NCI-H69 (cell line): ENCODE results near the gene WDTC1.

Experiments
- DNase-seq: peaks from one replicate; lab custom pipeline; 2025; lab: John Stamatoyannopoulos, UW

The WDTC1 gene

DNA sequence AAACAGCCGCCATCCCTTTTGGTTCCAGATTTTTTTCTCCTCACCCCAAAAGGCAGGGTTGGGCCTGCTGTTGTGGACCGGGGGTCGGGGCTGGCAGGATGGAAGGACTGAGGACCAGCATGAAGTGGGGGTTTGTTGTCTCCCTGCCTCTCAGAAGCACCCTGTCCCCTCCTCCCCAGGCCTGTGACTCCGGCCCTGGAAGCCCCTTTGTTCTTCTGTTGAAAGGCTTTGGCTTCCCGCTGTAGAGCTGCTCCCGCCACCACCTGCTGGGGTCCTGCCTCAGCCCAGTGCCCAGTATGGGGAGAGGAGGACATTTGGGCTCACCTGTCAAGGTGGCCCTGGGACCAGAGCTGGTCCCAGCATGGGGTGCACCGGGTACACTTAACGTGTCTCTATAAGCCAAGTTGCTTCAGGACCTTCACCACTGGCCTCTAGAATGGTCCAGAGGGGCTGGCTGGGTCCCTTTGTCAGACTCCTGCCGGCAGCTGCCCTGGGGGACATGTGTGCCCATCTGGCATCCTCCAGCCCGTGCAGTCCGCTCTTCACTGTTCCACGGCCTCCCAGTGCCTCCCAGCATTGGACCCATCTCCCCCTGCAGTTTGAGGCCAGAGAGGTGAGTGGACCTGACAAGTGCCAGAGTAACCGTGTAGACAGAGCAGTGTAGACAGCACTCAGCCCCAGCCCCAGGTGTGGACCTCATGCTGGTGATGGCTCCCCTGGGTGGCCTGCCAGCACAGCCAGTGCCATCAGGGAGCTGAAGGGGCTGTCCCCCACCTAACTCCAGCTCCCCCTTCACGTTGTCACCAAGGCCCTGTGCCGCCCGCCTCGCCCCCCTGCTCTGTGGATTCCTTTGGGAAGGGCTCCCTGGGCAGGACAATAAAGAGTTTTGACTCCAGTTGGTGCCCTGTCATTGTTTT, 101.3 kb downstream of the WDTC1 start:
- no peak for DNase-seq

DNA sequence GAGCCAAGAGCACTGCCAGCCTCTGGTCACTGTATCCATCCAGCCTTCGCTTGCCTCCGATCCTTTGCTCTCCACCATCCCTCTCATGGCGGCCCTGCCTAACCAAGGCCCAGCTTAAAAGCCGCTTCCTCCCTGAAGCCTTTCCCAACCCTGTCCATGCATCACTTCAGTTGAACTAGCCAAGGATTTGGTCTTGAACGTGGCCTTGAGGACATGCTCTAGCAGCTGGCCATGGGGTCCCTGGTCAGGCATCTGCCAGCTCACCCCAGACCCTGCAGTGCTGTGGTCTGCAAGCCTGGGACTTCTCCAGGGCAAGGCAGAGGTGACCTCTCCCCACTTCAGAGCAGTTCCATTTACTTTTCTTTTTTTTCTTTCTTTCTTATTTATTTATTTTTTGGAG, 102.3 kb downstream of the WDTC1 start:
- no peak for DNase-seq

DNA sequence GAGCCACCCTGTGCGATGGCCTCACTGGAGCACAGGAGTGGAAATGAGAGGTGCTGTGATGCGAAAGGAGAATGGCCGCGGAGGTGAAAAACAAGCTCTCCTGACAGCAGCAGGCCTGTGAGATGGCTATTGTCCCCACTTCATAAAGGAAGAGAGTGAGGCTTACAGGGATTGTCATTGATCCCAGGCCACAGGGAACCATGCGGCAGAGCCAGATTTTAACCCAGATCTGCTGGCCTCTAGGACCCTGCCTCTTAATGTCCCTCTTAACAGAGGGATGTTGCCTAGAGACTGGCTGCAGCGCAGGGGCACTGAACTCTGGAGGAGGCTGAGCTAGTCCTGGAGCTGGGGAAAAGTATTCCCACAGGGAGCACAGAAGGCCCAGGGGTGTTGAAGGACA, 104.3 kb downstream of the WDTC1 start:
- no peak for DNase-seq

DNA sequence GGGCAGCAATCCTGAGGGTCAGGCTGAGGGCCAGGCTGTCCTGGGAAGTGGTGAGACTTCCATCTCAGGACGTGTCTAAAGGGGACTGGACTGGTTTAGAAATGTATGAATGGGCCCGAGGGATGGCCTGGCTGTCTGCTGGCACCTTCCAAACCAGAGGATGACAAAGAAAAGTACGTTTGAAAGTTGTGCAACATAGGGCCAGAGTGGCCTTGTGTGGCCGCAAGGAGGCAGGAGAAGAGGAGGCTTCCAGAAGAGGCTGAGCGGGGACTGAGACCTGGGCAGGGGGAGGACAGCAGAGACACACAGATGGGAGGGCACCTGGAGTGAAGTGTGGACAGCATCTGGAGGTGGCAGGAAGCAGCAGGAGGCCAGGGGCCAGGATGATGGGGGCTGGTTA, 104.8 kb downstream of the WDTC1 start:
- DNase-seq: no peak

DNA sequence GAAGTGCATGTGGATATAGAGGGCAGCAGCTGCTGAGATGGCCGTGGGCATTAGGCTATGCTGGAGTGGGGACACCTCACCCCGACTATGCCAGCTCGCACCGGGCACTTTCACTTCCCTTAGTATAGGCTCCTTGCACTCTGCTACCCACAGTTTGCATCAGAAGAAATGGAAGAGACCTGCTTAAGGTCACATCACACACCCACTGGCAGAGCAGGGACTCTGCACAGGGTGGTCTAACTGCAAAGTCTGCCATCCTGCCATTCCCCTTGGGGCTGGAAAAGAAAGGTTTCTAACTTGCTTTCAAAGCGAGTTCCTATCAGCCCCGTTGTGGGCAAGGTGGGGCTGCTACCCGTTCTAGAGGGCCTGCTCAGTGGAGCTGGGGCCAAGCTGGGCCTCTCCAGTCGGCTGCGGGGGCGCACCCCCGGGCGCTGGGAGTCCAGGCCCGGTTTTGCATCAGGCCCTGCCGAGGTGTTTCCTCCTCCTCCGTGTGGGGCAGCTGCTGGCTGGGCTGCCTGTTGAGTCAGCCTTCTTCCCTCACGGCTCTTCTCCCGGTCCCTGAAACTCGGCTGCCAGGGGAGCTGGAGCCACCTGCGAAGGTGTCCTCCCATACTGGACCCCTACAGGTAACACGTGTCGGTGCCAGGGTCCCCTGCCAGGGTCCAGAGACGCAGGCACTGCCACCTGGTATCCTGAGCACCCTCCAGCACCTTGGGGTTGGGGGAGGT, 107.3 kb downstream of the WDTC1 start, which contains the start of gene SYTL1:
Gene SYTL1, plus strand, starts transcription at position 498 of the 728 bp plus-strand sequence. CDS start 3,313 bp downstream, outside the sequence.
- peak; percentile 82 for DNase-seq

DNA sequence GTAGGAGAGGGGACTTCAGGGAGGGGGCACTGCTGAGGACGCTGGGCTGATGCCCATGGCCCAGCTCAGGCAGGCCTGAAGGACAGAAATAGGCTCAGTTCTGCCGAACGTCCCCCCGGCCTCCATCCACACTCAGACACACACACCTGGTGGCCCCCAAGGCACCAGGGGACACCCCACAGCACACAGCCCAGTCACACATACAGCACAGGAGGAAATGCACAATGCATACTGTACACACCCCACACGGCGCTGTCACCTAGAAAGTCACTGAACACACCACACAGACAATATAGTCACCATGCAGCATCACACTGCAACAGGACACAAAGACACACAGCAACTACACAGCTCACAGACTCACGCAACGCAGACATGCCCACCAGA, 108.0 kb downstream of the WDTC1 start:
- DNase-seq: peak; percentile 33

DNA sequence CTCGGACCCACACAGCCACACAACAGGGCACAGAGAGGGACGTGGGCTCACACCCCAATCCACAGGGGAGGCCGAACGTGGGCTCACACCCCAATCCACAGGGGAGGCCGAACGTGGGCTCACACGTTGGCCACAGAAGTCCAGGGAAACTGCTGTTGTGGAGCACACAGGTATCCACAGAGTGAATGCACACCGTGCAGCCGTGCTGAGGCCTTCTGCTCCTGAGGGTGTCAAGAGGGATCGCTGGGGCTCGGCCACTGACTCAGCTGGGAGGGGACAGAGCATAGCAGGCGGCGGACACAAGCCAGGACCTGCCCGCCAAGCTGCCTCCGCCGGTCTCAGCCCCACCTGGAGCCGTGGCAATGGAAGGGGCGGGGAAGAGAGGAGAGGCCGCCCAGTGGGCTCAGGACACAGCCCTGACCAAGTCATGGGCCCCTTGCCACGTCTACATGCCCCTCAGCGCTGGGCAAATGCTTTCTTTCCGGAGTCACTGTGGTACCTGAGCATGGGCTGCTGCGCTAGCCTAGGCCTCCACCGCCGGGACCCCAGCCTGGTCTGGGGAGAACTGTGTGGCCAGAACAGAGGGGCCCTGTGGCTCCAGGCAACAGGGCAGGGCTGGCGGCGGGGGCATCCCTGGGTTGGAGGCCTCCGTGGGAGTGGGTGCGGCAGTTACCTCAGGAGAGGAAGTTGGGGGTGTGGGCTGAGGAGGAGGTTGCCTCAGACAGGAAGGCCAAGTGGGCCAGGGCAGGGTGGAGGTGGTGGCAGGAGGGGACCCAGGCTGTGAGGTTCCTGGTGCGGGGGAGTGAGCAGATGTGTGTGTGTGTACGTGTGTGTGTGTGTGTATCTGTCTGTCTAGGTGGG, 108.6 kb downstream of the WDTC1 start:
- DNase-seq: peak; percentile 81

DNA sequence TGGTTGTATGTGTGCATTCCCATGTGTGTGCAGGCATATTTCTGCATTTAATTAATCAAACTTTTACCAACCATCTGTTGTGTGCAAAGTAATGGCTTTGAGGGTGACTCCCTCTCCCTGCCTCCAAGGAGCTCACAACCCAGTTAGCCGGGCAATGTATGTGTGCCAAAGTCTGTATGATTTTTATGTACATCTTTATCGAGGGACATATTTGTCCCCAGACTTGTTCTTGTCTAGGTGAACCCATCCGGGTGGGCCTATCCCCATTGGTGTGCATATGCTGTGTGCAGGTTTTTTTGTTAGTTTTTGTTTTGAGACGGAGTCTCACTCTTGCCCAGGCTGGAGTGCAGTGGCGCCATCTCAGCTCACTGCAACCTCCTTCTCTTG, 109.2 kb downstream of the WDTC1 start:
- DNase-seq: no peak

DNA sequence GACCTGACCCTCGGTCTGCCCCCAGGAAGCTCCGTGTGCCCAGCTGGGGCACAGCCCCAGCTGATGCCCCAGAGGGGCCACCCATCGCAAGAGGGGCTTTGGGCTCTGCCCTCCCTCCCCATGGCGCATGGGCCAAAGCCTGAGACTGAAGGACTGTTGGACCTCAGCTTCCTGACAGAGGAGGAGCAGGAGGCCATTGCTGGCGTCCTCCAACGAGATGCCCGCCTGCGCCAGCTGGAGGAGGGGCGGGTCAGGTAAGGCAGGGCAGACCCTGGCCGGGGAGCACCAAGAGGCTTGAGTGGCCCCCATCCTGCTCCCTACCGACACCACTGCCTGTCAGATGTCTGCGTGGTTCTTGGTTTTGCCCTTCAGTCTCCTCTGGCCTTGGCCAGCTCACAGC, 110.8 kb downstream of the WDTC1 start:
- DNase-seq: no peak

DNA sequence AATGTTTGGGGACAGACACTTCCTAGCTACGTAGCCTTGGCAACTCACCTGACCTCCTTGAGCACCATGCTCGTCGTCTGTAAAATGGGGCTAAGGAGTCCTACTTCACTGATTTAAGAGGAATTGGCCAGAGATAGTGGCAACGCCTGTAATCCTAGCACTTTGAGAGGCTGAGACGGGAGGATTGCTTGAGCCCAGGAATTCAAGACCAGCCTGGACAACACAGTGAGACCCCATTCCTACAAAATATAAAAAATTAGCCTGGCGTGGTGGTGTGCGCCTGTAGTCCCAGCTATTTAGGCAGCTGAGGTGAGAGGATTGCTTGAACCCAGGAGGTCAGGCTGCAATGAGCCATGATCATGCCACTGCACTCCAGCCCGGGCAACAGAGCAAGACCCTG, 111.9 kb downstream of the WDTC1 start:
- no peak for DNase-seq

DNA sequence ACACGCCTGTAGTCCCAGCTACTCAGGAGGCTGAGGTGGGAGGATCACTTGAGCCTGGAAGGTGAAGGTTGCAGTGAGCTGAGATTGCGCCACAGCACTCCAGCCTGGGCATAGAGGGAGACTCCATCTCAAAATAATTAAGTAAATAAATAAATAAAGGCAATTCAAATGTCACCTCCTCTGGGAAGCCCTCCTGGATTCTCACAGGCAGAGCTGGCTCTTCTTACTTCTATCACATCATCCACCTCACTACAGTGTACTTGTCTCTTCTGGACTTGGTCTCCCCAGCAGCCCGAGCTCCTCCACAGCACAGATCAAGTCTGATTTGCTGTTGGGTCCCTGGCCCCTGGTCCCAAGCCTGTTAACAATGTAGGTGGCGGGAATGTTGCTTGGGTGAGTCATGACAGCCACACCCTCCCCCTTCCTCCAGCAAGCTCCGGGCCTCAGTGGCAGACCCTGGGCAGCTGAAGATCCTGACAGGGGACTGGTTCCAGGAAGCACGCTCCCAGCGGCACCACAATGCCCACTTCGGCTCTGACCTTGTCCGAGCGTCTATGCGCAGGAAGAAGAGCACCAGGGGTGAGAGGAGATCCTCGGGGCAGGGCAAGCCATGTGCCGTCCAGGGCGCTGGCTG, 112.7 kb downstream of the WDTC1 start:
- DNase-seq: no peak

DNA sequence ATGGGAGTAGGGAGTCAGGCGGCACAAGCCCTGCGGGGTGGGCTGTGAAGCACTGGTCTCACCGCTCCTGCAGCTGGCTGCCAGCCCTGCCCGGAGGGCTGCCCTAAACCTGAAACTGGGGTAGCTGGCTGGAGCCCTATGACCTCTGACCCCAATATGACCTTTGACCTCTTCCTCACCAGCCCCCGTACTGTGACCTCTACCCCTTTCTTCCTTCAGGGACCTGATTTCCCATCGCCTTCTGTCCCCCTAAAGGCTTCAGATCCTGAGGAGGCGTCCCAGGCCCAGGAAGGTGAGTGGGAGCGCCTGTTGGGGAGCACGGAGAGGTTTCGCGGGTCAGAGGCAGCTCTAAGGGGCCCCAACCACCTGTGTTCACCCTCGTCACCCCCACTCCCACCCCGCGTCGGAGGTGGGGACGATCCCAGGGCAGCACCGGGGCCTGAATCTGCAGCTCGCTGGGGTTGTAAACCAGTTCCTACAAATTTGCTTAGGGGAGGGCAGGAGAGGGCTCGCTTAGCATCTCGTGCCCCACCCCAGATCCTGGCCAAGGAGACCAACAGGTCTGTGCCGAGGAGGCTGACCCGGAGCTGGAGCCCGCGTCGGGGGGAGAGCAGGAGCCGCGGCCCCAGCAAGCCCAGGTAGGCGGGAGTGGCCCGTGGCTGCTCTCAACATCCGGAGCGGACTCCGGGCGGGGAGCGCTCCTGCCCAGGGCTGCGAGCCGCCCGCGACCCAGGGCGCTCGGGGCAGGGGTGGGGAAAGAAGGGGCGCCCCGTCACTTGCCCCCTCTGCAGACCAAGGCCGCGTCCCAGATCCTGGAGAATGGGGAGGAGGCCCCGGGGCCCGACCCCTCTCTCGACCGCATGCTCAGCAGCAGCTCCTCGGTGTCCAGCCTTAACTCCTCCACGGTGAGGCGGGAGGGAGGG, 114.7 kb downstream of the WDTC1 start:
- peak; percentile 87 for DNase-seq

DNA sequence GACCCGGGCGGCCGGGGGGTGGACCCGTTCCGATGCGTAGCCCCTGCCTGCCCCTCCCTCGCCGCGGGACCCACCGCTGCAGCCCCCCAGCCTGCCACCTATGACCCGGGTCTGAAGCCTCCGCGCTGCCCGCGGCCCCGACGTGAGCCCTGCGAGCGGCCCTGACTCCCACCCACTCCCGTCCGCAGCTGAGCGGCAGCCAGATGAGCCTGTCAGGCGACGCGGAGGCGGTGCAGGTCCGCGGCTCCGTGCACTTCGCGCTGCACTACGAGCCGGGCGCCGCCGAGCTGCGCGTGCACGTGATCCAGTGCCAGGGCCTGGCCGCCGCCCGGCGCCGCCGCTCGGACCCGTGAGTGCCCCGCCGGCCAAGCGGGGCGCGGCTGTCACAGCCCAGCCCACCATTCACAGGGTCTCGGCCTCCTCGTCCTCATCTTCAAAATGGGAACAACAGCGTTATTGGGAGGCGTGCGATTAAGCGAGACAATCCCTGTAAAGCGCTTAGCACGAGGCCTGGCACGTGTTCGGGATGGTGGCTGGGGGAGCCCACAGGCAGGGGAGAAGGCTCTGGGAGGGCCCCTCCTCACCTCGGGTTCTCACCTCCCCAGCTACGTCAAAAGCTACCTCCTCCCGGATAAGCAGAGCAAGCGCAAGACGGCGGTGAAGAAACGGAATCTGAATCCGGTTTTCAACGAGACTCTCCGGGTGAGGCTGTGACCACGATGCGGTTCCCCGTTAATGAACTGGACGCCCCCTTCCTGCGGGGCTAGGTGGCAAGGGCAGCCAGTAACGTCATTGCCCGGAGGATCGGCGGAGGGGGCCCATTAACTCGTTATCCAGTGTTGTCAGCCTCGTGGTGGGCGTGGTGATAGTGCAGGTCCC, 115.6 kb downstream of the WDTC1 start:
- DNase-seq: peak; percentile 86

DNA sequence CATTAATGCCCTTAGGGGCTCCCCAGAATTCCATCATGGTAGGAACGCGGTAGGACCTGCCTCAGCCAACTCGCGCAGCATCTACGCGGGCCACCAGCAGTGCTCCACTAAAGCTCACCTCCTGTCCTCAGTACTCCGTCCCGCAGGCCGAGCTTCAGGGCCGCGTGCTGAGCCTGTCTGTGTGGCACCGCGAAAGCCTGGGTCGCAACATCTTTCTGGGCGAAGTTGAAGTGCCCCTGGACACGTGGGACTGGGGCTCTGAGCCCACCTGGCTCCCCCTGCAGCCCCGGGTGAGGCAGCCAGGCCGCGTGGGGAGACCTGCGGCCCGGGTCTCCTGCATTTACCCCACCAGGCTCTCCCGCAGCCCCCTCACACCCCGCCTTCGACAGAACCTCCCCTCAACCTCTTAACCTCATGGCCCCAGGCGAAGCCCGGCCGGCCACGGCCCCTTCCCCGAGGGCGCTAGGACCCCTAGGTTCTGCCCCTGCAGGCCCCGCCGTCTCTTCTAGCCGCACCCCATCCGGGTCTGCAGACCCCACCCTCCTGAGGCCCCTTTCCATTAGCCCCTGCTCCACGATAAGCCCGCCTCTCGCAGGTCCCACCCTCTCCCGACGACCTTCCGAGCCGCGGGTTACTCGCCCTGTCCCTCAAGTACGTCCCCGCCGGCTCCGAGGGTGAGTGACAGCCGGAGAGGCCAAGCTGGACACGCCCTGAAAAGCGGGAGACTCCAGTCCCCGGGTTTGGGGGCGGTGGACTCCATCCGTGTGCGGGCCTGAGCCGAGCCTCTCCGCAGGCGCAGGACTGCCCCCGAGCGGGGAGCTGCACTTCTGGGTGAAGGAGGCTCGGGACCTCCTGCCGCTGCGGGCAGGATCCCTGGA, 116.5 kb downstream of the WDTC1 start:
- DNase-seq: no peak

DNA sequence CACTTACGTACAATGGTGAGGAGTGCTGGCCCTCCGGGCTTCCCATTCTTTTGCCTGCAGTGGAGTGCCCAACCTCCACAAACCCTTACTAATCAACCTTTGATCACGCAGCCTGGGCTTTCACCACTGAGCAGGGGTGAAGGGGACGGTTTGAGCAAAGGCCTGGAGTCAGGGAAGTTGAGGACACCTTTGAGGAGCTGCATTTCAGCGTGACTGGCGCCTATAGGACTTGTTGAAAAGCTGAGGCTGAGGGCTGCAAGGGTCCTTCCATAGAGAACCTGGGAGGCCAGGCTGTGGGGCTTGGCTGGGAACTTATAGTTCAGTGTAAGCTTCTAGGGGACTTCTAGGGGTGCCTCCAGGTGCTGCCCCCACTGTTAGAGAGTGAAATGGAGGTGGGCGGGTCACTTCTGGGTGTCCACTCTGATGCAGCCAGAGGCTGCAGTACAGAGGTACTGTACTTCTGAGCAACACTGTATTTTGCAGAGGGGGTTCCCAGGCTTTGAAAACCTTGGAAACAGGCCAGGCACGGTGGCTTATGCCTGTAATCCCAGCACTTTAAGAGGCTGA, 117.2 kb downstream of the WDTC1 start:
- DNase-seq: no peak

DNA sequence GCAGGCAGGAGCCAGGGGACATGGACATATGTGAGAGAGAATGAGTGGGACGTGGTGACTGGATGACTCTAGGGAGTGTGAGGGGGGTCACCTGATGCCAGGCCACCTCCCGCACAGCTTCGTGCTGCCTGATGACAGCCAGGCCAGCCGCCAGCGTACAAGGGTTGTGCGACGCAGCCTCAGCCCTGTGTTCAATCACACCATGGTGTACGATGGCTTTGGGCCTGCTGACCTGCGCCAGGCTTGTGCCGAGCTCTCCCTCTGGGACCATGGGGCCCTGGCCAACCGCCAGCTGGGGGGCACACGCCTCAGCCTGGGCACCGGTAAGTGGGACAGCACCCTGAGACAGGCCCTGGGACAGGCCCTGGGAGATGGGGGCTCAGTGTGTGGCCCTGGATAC, 118.7 kb downstream of the WDTC1 start:
- no peak for DNase-seq

DNA sequence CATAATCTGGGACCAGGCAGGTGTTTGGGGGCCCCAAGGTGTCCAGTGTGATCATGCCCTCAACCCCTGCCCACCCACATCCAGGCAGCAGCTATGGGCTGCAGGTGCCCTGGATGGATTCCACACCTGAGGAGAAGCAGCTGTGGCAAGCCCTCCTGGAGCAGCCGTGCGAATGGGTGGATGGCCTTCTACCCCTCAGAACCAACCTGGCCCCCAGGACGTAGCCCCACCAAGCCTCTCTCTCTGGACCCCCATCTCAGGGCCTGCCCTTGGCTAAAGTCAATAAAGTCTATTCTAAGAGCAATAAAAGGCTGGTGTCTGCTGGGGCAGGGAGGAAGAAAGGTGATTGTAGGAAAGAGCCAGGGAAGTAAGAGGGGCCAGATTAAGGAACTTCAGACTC, 119.2 kb downstream of the WDTC1 start:
- DNase-seq: no peak

DNA sequence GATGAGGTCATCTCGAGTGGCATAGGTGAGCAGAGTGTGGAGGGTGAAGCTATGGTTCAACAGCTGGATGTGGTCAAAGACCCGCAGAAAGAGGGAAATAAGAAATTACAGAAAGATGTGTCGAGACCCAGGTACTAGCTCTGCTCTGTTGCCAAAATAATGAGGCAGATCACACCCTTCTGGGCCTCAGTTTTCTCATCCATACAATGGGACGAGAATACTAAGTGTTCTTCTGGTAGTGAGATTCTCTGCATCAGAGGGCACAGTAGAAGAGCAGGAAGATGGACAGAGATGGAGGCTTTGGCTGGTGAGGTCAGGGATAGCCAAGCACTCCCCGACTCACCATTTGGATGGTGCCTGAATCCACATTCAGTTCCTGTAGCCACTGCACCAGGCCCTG, 121.3 kb downstream of the WDTC1 start:
- no peak for DNase-seq

DNA sequence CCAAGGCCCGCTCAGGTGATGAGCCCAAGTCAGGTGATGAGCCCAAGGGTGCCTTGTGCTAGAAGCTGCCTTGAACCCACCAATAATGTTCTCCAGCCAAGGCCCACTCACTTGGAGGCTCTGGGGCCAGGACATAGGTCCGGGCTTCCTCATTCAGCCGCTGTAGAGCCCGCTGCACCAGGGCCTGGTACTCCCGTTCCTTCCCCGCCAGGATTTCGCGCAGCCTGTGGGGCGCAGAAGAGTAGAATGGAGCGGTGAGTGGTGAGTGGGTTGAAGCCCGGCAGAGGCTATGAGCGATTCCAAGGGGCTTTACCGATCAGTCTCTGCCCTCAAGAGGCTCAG, 121.8 kb downstream of the WDTC1 start:
- no peak for DNase-seq
